WTC11 (cell line): ENCODE results near the gene MB. TPM values are rescaled to one million over a fixed set of nuclear protein-coding genes. Genes with fewer than 3 reads are reported as not detected.

Experiments
- ATAC-seq: fragments of 200-7000 bp; cut with Tn5 transposase; 2 replicates; pipeline ENCODE4 v1.10.0; 2021; ENCODE audit warnings: mild to moderate bottlenecking, moderate library complexity
- CTCF ChIA-PET: fragments of 300-600 bp; sonication (Branson Sonifier 250); formaldehyde crosslinking; loops from one replicate; lab custom pipeline; 2021; ENCODE audit warnings: antibody characterized with exemption; lab: Charles Lee
- POLR2A ChIA-PET: fragments of 350-600 bp; sonication (Branson Sonifier 250); formaldehyde crosslinking; loops from one replicate; lab custom pipeline; 2021; ENCODE audit warnings: antibody characterized with exemption; lab: Charles Lee
- DNase-seq: peaks from one replicate; pipeline ENCODE4 v3.0.0; 2021; ENCODE audit warnings: low spot score
- H3K27ac Mint-ChIP-seq: 2 replicates; pipeline ENCODE4 v1.8.0; 2021; ENCODE audit warnings: mixed read lengths
- H3K27me3 Mint-ChIP-seq: 2 replicates; pipeline ENCODE4 v1.8.0; 2021; ENCODE audit warnings: low read depth, mild to moderate bottlenecking, moderate library complexity, mixed read lengths
- H3K36me3 Mint-ChIP-seq: 2 replicates; pipeline ENCODE4 v1.8.0; 2021; ENCODE audit warnings: mixed read lengths
- H3K4me1 Mint-ChIP-seq: 2 replicates; pipeline ENCODE4 v1.8.0; 2022; ENCODE audit warnings: mixed read lengths
- H3K4me3 Mint-ChIP-seq: 2 replicates; pipeline ENCODE4 v1.8.0; 2021; ENCODE audit warnings: mild to moderate bottlenecking, moderate library complexity, mixed read lengths
- H3K9me3 Mint-ChIP-seq: 2 replicates; pipeline ENCODE4 v1.8.0; 2021; ENCODE audit warnings: mixed read lengths
- AFF4 ChIP-seq: sonication (generic); formaldehyde crosslinking; IDR thresholded peaks from 2 replicates; pipeline ENCODE4 v1.8.1; 2023; ENCODE audit warnings: mild to moderate bottlenecking, missing genetic modification reagents, borderline replicate concordance
- ARID4B ChIP-seq: sonication (generic); formaldehyde crosslinking; IDR thresholded peaks from 2 replicates; pipeline ENCODE4 v1.8.0; 2023; ENCODE audit warnings: missing genetic modification reagents, mild to moderate bottlenecking, borderline replicate concordance
- E2F4 ChIP-seq: sonication (generic); formaldehyde crosslinking; IDR thresholded peaks from 2 replicates; pipeline ENCODE4 v1.8.1; 2022; ENCODE audit warnings: low read depth, mild to moderate bottlenecking, moderate library complexity, missing genetic modification reagents, borderline replicate concordance
- EMX1 ChIP-seq: fragments of 250-450 bp; sonication (Bioruptor Pico); IDR thresholded peaks from 2 replicates; pipeline ENCODE4 v1.8.0; 2021; ENCODE audit warnings: mild to moderate bottlenecking
- ESRRA ChIP-seq: sonication (generic); formaldehyde crosslinking; IDR thresholded peaks from 2 replicates; pipeline ENCODE4 v1.8.1; 2022; ENCODE audit warnings: mild to moderate bottlenecking, missing genetic modification reagents, borderline replicate concordance
- FOXK1 ChIP-seq: sonication (generic); formaldehyde crosslinking; IDR thresholded peaks from 2 replicates; pipeline ENCODE4 v1.8.0; 2022; ENCODE audit warnings: mild to moderate bottlenecking, moderate library complexity, missing genetic modification reagents
- GRHL2 ChIP-seq: fragments of 250-450 bp; sonication (Bioruptor Pico); IDR thresholded peaks from 2 replicates; pipeline ENCODE4 v1.8.0; 2022; ENCODE audit warnings: mild to moderate bottlenecking, moderate library complexity; ENCODE audit not compliant: insufficient replicate concordance, severe bottlenecking
- KAT7 ChIP-seq: sonication (generic); formaldehyde crosslinking; IDR thresholded peaks from 2 replicates; pipeline ENCODE4 v1.8.1; 2023; ENCODE audit warnings: missing genetic modification reagents, mild to moderate bottlenecking, borderline replicate concordance
- MXD4 ChIP-seq: fragments of 250-450 bp; sonication (Bioruptor Pico); IDR thresholded peaks from 2 replicates; pipeline ENCODE4 v1.8.0; 2021; ENCODE audit warnings: mild to moderate bottlenecking, moderate library complexity, borderline replicate concordance
- NR3C1 ChIP-seq: sonication (generic); formaldehyde crosslinking; conservative IDR thresholded peaks from 2 replicates; pipeline ENCODE4 v1.8.1; 2023; ENCODE audit warnings: low read depth, mild to moderate bottlenecking, missing genetic modification reagents
- ZNF281 ChIP-seq: sonication (generic); formaldehyde crosslinking; IDR thresholded peaks from 2 replicates; pipeline ENCODE4 v1.8.0; 2023; ENCODE audit warnings: mild to moderate bottlenecking, missing genetic modification reagents
- ZNF317 ChIP-seq: sonication (generic); formaldehyde crosslinking; IDR thresholded peaks from 2 replicates; pipeline ENCODE4 v1.8.1; 2023; ENCODE audit warnings: low read depth, mild to moderate bottlenecking, moderate library complexity, missing genetic modification reagents, borderline replicate concordance
- ZNF423 ChIP-seq: fragments of 250-450 bp; sonication (Bioruptor Pico); IDR thresholded peaks from 2 replicates; pipeline ENCODE4 v2.1.2; 2022; ENCODE audit warnings: mild to moderate bottlenecking, moderate library complexity
- ZNF512 ChIP-seq: sonication (generic); formaldehyde crosslinking; IDR thresholded peaks from 2 replicates; pipeline ENCODE4 v1.8.1; 2022; ENCODE audit warnings: missing genetic modification reagents, borderline replicate concordance
- total RNA-seq: library from RNA; stranded (reverse); gene quantifications from 3 replicates; pipeline ENCODE4 v1.2.3, GENCODE V29; 2021
- TF ChIP-seq, protein P1 (sequence below): fragments of 250-450 bp; sonication (Bioruptor Pico); IDR thresholded peaks from 2 replicates; pipeline ENCODE4 v1.9.0; 2021; ENCODE audit warnings: mild to moderate bottlenecking

Gene MB
- total RNA-seq, 1 experiment from 2014 or later, result 0.50 TPM

DNA sequence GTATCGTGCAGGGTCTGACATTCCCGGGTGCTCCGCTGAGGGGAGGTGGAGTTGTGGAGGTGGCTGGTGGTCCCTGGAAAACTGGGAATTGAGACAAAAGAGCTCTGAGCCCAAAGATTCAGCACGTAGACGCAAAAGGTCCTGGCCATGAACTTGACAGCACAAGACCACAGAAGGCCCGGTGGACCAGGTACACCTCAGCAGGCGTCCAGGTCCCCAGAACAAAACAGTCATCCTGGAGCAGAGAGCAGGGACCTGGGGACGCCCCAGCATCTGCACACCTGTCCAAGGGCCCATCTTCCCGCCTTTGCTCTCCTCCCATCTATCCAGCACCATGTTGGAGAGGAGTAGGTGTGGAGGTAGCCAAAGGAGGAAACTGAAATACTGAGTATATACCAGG lies 13.8 kb upstream of the MB start:
- Mint-ChIP-seq H3K27ac (no peak overlapping the region), H3K36me3 (no peaks in the 10 kb centered on the region), H3K4me3 (no peak overlapping the region), H3K9me3 (peaks cover 5% of the 10 kb centered on the region), H3K4me1 (peaks cover 28% of the 10 kb centered on the region), H3K27me3 (peaks cover 3% of the 10 kb centered on the region; the same call in 1 of the 2 replicates)
- TF ChIP-seq ESRRA (CRISPR knock-in tag), result no peak
- no peak for TF ChIP-seq MXD4 (CRISPR knock-in tag)
- no peak for TF ChIP-seq ARID4B
- no peak for TF ChIP-seq EMX1 (CRISPR knock-in tag)
- TF ChIP-seq AFF4, result no peak
- TF ChIP-seq FOXK1 (CRISPR knock-in tag), result no peak
- TF ChIP-seq E2F4 (CRISPR knock-in tag), result no peak
- no peak for TF ChIP-seq ZNF317 (CRISPR knock-in tag)
- TF ChIP-seq ZNF281 (CRISPR knock-in tag), result no peak
- no peak for TF ChIP-seq ZNF423
- TF ChIP-seq, protein P1, sequence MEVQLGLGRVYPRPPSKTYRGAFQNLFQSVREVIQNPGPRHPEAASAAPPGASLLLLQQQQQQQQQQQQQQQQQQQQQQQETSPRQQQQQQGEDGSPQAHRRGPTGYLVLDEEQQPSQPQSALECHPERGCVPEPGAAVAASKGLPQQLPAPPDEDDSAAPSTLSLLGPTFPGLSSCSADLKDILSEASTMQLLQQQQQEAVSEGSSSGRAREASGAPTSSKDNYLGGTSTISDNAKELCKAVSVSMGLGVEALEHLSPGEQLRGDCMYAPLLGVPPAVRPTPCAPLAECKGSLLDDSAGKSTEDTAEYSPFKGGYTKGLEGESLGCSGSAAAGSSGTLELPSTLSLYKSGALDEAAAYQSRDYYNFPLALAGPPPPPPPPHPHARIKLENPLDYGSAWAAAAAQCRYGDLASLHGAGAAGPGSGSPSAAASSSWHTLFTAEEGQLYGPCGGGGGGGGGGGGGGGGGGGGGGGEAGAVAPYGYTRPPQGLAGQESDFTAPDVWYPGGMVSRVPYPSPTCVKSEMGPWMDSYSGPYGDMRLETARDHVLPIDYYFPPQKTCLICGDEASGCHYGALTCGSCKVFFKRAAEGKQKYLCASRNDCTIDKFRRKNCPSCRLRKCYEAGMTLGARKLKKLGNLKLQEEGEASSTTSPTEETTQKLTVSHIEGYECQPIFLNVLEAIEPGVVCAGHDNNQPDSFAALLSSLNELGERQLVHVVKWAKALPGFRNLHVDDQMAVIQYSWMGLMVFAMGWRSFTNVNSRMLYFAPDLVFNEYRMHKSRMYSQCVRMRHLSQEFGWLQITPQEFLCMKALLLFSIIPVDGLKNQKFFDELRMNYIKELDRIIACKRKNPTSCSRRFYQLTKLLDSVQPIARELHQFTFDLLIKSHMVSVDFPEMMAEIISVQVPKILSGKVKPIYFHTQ (CRISPR knock-in tag), result no peak
- TF ChIP-seq KAT7 (CRISPR knock-in tag), result no peak
- no peak for TF ChIP-seq ZNF512 (CRISPR knock-in tag)
- no peak for TF ChIP-seq GRHL2 (CRISPR knock-in tag)
- TF ChIP-seq NR3C1, result no peak
- ATAC-seq (no peak), DNase-seq (no peak)
- POLR2A ChIA-PET, result no interaction called here
- CTCF ChIA-PET, result interaction anchor here (0.6 to 2.8 kb wide), 31 partner anchors 9 to 493 kb away, joined by 3 to 19 read pairs (median 5); partner anchors contain the start of genes APOL6 and RASD2
